ENCODE data around the gene CFAP65. TPM values are rescaled to one million over a fixed set of nuclear protein-coding genes. Genes with fewer than 3 reads are reported as not detected.

The CFAP65 gene
- total and polyA plus RNA-seq, 9 donors = 0.05 to 0.54 TPM; not detected in 7

DNA sequence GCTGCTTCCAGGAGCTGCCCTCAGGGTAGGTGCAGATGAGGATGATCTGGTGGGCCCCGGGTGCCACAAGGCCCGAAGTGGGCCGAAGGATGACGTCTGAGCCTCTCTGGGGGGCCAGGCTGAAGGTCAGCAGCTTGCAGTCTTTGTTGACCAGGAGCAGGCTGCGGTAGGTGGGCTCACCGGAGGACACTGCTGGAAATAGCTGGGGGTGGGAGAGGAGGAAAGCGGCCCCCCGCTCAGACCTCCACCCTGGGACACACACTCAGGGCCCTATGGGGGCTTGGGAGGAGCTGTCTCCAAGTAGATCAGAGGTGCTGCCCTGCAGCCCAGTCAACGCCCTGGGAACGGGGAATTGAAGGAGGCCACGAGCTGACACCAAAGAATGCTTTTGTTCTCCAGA lies 17.3 kb downstream of the CFAP65 start:
- WGBS (ENCODE audit: insufficient coverage) = 77% methylated on average over 6 of the region's 11 CpGs
- Histone ChIP-seq H3K27ac (ENCODE audit: low read length) (no peak overlapping the region), H3K36me3 (ENCODE audit: control insufficient read depth, insufficient read depth, low read length) (no peaks in the 10 kb centered on the region), H3K9me3 (replicated peaks; ENCODE audit: control insufficient read depth, low read depth, low read length) (no peaks in the 10 kb centered on the region), H3K4me3 (ENCODE audit: low read length) (no peak overlapping the region), H3K27me3 (ENCODE audit: control insufficient read depth, insufficient read depth, low read length) (peaks cover 23% of the 10 kb centered on the region), H3K4me1 (ENCODE audit: control insufficient read depth, insufficient read depth, low read length) (no peaks in the 10 kb centered on the region)
- DNase-seq = no peak

DNA sequence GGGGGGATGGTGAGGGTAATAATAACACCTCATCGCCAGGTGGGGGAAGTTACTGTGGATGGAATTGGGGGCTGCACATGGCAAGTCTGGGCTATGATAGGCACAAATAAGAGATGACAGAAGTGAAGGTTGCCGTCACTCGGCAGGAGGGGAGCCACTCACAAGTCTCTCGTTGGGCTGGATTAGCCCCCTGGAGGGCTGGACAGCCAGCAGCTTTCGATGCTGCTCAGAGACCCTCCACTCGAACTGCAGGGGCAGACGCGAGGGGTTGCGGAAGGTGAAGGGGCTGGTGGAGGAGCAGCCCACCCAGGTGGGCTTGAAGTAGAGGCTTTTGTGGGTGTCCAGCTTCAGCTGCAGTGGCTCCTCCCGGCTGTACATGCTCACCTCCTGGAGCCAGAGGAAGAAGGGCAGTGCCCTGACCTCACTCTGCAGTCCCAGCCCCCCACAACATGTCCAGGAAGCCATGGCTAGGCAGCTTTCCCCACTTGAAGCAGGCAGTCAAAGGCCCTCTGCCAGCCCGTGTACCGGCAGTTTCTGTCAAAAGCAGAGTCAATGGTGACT lies 18.2 kb downstream of the CFAP65 start:
- H3K27me3 ChIP-seq (ENCODE audit: control insufficient read depth, insufficient read depth, low read length) = peaks cover 23% of the 10 kb centered on the region
- no peak overlapping the region for H3K4me3 ChIP-seq (ENCODE audit: low read length)
- no peaks in the 10 kb centered on the region for H3K9me3 ChIP-seq (replicated peaks; ENCODE audit: control insufficient read depth, low read depth, low read length)
- 77% methylated on average over 10 of the region's 12 CpGs for WGBS (ENCODE audit: insufficient coverage)
- DNase-seq = no peak
- peaks cover 3% of the 10 kb centered on the region for H3K4me1 ChIP-seq (ENCODE audit: control insufficient read depth, insufficient read depth, low read length)
- no peak overlapping the region for H3K27ac ChIP-seq (ENCODE audit: low read length)
- H3K36me3 ChIP-seq (ENCODE audit: control insufficient read depth, insufficient read depth, low read length) = no peaks in the 10 kb centered on the region

DNA sequence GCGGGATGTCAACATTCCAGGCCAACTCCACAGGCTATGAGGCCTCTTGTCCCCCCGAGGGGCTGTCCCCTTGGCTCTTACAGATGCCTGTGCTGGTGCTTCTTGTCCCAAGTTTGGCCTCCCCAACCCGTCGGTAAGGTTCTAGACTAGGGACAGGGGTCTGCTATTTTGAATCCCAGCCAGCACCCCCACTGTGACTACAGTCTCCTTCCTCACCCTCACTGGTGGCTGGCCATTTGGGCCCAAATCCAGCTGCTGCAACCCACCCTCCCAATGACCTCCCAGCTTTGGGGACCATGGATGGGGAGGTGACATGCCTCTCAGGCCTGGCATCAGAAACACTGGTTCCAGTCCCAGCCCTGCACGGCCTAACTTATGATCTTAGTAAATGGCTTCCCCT lies 18.7 kb downstream of the CFAP65 start:
- peaks cover 23% of the 10 kb centered on the region for H3K27me3 ChIP-seq (ENCODE audit: control insufficient read depth, insufficient read depth, low read length)
- H3K27ac ChIP-seq (ENCODE audit: low read length) = no peak overlapping the region
- no peak for DNase-seq
- H3K4me1 ChIP-seq (ENCODE audit: control insufficient read depth, insufficient read depth, low read length) = peaks cover 8% of the 10 kb centered on the region
- no peaks in the 10 kb centered on the region for H3K9me3 ChIP-seq (replicated peaks; ENCODE audit: control insufficient read depth, low read depth, low read length)
- H3K4me3 ChIP-seq (ENCODE audit: low read length) = no peak overlapping the region
- no peaks in the 10 kb centered on the region for H3K36me3 ChIP-seq (ENCODE audit: control insufficient read depth, insufficient read depth, low read length)
- 82% methylated on average over 4 of the region's 5 CpGs for WGBS (ENCODE audit: insufficient coverage)

DNA sequence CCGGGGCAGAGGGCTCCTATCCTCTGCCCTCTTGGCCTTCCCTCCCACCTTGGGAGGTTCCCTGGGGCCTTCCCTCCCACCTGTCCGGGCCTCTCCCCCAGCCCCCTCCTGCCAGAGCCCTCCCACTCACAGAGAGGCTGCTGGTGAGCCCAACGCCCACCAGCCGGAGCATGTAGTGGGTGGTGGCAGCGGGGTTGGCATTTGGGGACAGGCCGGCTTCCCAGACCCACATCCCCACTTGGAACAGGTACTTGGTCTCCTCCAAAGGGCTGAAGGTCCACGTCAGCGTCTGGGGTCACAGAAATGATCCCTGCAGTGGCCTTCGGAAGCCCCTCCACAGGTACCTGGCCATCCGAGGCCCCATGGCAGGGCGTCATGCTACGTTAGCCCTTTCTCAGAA lies 19.3 kb downstream of the CFAP65 start:
- Histone ChIP-seq H3K4me3 (ENCODE audit: low read length) (no peak overlapping the region), H3K36me3 (ENCODE audit: control insufficient read depth, insufficient read depth, low read length) (no peaks in the 10 kb centered on the region), H3K27ac (ENCODE audit: low read length) (no peak overlapping the region), H3K4me1 (ENCODE audit: control insufficient read depth, insufficient read depth, low read length) (peaks cover 10% of the 10 kb centered on the region), H3K27me3 (ENCODE audit: control insufficient read depth, insufficient read depth, low read length) (peaks cover 21% of the 10 kb centered on the region), H3K9me3 (replicated peaks; ENCODE audit: control insufficient read depth, low read depth, low read length) (no peaks in the 10 kb centered on the region)
- 85% methylated on average over 5 of the region's 12 CpGs for WGBS (ENCODE audit: insufficient coverage)
- DNase-seq = no peak

DNA sequence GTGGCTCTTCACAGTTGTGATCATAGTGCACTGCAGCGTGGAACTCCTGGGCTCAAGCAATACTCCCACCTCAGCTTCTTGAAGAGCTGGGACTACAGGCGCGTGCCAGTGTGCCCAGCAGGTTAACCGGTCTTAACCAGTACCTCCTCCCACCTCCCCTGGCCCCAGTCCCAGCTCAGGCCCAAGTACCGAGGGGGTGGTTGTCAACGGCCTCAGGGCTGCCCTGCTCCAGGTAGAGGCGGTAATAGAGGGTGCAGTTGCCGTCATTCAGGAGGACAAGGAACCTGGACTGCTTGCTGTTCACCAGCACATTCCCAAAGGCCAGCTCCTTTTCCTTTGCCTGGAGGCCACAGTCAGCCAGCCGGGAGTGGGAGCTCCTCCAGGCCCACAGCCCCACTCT lies 19.7 kb downstream of the CFAP65 start:
- Histone ChIP-seq H3K27me3 (ENCODE audit: control insufficient read depth, insufficient read depth, low read length) (peaks cover 18% of the 10 kb centered on the region), H3K4me1 (ENCODE audit: control insufficient read depth, insufficient read depth, low read length) (peaks cover 10% of the 10 kb centered on the region), H3K4me3 (ENCODE audit: low read length) (no peak overlapping the region), H3K36me3 (ENCODE audit: control insufficient read depth, insufficient read depth, low read length) (no peaks in the 10 kb centered on the region), H3K27ac (ENCODE audit: low read length) (no peak overlapping the region), H3K9me3 (replicated peaks; ENCODE audit: control insufficient read depth, low read depth, low read length) (no peaks in the 10 kb centered on the region)
- no peak for DNase-seq
- whole genome bisulfite sequencing (ENCODE audit: insufficient coverage) = 68% methylated on average over 7 of the region's 9 CpGs

DNA sequence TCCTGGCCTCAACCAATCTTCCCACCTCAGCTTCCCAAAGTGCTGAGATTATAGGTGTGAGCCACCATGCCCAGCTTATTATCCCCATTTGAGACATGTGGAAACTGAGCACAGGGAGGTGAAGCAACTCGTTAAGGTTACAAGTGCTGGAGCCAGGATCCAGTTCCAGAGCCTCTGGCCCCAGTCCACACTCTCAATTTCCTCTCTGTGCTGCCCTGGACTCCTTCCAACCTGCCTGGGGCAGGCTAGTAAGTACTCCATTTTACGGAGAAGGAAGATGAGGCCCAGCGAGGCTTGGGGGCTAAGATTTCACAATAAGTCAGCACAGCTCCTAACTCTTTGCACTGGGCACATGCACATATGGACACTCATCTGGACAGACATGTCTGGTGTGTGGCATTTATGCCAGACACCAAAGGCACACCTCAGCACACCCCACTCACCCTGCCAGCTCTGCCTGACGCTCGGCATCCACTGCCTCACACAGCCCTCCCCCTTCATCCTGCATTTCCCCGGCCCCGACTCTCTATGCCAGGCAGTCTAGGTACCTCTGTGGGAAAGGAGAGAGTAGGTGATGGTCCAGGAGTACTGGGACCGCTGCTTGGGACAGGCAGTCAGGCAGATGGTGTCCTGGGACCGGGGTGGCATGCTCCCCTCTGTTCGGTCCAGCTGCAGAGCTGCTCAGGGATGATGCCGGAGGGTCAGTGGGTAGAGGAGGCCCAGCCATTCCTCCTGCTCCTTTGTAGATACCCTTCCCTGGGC lies 20.5 kb downstream of the CFAP65 start:
- no peak for DNase-seq
- Histone ChIP-seq H3K27ac (ENCODE audit: low read length) (no peak overlapping the region), H3K4me3 (ENCODE audit: low read length) (no peak overlapping the region), H3K27me3 (ENCODE audit: control insufficient read depth, insufficient read depth, low read length) (peaks cover 15% of the 10 kb centered on the region), H3K4me1 (ENCODE audit: control insufficient read depth, insufficient read depth, low read length) (peaks cover 10% of the 10 kb centered on the region), H3K9me3 (replicated peaks; ENCODE audit: control insufficient read depth, low read depth, low read length) (no peaks in the 10 kb centered on the region), H3K36me3 (ENCODE audit: control insufficient read depth, insufficient read depth, low read length) (no peaks in the 10 kb centered on the region)
- WGBS (ENCODE audit: insufficient coverage) = 66% methylated on average over 3 of the region's 11 CpGs

DNA sequence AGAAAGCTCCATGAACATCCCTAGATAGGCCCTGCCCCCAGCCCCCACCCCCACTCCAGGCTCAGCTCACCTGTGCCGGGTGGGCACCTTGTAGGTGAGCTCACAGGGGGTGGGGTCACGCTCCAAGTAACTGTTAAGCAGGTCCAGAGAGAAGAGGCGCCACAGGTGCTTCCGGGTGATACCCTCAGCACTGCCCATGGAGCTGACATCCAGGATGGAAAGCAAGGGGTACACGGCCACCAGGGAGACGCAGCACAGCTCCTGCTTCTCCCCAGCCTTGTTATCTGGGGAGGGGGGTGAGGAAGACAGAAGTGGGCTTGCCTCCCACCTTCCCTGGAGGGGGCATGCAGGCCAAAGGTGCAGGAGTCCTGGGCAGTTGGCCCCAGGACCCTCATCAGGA lies 21.9 kb downstream of the CFAP65 start:
- Histone ChIP-seq H3K4me3 (ENCODE audit: low read length) (no peak overlapping the region), H3K4me1 (ENCODE audit: control insufficient read depth, insufficient read depth, low read length) (peaks cover 10% of the 10 kb centered on the region), H3K27me3 (ENCODE audit: control insufficient read depth, insufficient read depth, low read length) (peaks cover 10% of the 10 kb centered on the region), H3K36me3 (ENCODE audit: control insufficient read depth, insufficient read depth, low read length) (no peaks in the 10 kb centered on the region), H3K9me3 (replicated peaks; ENCODE audit: control insufficient read depth, low read depth, low read length) (no peaks in the 10 kb centered on the region), H3K27ac (ENCODE audit: low read length) (no peak overlapping the region)
- no peak for DNase-seq
- WGBS (ENCODE audit: insufficient coverage) = 83% methylated on average over 5 of the region's 6 CpGs

DNA sequence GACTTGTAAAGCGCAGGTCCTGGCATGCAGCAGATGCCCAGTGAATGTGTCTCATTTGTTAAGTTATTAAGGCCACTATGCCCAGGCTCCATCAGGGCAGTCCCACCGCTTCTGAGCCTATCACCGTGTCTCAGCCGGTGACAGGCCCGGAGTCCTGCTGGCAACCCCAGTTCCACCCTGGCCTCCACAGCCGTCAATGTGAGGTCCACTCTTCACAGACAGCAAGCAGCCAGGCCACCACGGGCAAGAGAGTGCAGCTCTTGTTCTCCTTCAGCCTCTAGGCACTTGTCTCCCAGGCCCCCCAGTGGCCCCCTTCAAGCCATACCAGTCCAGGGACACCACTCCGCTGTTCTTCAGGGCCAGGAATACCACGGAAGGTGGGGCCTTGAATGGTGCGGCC lies 22.6 kb downstream of the CFAP65 start:
- Histone ChIP-seq H3K4me3 (ENCODE audit: low read length) (no peak overlapping the region), H3K27ac (ENCODE audit: low read length) (no peak overlapping the region), H3K27me3 (ENCODE audit: control insufficient read depth, insufficient read depth, low read length) (peaks cover 13% of the 10 kb centered on the region), H3K36me3 (ENCODE audit: control insufficient read depth, insufficient read depth, low read length) (no peaks in the 10 kb centered on the region), H3K4me1 (ENCODE audit: control insufficient read depth, insufficient read depth, low read length) (peaks cover 10% of the 10 kb centered on the region), H3K9me3 (replicated peaks; ENCODE audit: control insufficient read depth, low read depth, low read length) (no peaks in the 10 kb centered on the region)
- DNase-seq = no peak
- WGBS (ENCODE audit: insufficient coverage) = 84% methylated on average over 8 of the region's 10 CpGs

DNA sequence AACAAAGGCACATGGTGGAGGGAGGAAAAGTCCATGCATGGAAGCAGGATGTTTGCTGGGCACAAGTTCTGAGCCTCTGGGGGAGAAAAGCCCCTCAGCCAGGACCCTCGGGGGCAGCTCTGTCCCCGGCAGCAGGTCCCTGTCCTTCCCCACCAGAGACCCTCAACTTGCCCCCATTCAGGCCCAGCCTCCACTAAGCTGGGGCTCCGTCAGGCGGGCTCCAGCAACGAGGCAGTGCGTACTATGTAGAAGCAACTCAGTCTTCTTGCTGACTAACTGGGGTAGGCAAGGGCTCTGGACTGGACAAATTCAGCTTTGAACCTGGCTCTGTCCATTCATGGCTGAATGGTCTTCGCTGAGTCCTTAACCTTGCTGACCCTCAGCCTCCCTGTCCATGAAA lies 23.0 kb downstream of the CFAP65 start:
- 88% methylated on average over 6 of the region's 7 CpGs for WGBS (ENCODE audit: insufficient coverage)

DNA sequence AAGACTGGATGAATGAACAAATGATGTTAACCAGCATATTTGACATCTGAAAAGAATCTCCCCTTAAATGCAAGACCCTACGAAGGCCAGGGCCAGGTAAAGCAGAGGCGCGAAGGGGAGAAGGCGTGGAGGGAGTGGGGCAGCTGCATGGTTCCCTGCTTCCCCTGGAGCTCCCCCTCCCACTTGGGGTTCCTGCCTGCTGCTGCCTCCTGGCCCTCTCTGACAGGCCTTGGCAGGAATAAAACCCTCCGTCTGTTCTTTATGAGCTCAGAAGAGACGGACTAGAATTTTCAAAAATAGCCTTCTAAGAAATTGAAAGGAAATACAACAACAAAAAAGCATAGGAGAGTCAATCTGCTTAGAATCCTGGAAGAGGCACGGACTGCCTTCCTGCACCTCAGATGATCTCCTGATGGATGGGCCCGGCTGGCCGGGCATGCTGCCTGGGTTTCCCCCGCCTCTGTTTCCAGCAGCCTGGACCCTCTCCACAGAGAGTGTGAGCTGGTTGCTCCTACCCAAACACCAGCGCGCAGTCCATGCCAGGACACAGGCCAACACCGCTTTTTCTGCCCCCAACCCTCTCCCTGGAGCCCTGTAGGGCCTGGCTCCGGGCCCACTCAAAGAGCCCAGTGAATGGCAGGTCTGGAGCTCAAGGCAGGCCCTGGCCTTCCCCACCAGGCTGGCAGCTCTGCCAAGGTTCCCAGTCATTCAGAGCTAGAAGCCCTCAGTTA lies 23.9 kb downstream of the CFAP65 start:
- WGBS (ENCODE audit: insufficient coverage) = 57% methylated on average over 7 of the region's 14 CpGs
- Histone ChIP-seq H3K4me1 (ENCODE audit: control insufficient read depth, insufficient read depth, low read length) (peaks cover 10% of the 10 kb centered on the region), H3K27ac (ENCODE audit: low read length) (peak overlapping the region; percentile 29), H3K27me3 (ENCODE audit: control insufficient read depth, insufficient read depth, low read length) (peaks cover 19% of the 10 kb centered on the region), H3K4me3 (ENCODE audit: low read length) (no peak overlapping the region), H3K9me3 (replicated peaks; ENCODE audit: control insufficient read depth, low read depth, low read length) (no peaks in the 10 kb centered on the region), H3K36me3 (ENCODE audit: control insufficient read depth, insufficient read depth, low read length) (no peaks in the 10 kb centered on the region)
- peak; percentile 54 for DNase-seq

More for the DNA sequence above, 23.0 kb downstream of the CFAP65 start:
- Histone ChIP-seq H3K27me3 (ENCODE audit: control insufficient read depth, insufficient read depth, low read length) (peaks cover 17% of the 10 kb centered on the region), H3K4me1 (ENCODE audit: control insufficient read depth, insufficient read depth, low read length) (peaks cover 10% of the 10 kb centered on the region), H3K27ac (ENCODE audit: low read length) (no peak overlapping the region), H3K36me3 (ENCODE audit: control insufficient read depth, insufficient read depth, low read length) (no peaks in the 10 kb centered on the region), H3K9me3 (replicated peaks; ENCODE audit: control insufficient read depth, low read depth, low read length) (no peaks in the 10 kb centered on the region), H3K4me3 (ENCODE audit: low read length) (no peak overlapping the region)
- no peak for DNase-seq
